Effector CD4-positive, alpha-beta T cell (primary cell): Measurements from ENCODE around the gene RAB40C.

Experiments used
- DNase-seq: peaks from one replicate; pipeline ENCODE4 v3.0.0-alpha.2; 2020

Gene RAB40C

DNA sequence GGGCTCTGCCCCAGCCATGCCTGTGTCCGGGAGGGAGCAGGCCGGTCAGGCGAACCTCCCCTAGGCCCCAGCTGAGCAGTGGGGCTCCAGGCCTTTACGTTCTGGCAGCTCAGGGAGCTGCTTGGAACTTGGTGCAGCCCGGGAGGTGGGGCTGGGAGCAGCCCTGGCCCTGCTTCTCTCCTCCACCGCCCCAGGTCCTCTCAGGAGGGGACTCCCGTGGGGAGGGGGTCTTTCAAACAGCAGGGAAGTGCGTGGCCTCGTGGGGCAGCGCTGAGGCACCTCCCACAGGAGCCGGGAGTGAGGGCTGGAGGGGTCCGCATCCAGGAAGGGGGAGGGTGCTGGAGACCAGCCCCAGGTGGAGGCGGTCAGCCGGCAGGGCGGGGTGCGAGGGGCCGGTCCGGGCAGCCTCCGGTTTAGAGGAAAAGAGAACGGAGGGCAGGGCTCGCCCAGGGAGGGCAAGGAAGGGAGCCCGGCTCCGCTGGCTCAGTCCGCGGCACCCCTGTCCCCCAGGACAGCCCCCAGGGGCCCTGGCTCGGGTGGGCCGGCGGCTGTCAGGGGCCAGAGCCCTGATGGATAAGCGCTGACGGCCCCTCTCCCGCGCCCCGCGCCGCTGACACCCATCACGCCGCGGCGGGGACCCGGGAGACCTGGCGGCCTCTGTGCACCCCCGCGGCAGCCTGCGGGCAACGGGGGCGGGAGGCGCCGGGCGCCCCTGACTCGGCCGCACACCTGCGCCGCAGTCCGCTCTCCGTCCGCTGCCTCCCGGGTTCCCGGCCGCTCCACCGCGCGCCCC lies 30.3 kb upstream of the RAB40C start:
- no peak for DNase-seq

DNA sequence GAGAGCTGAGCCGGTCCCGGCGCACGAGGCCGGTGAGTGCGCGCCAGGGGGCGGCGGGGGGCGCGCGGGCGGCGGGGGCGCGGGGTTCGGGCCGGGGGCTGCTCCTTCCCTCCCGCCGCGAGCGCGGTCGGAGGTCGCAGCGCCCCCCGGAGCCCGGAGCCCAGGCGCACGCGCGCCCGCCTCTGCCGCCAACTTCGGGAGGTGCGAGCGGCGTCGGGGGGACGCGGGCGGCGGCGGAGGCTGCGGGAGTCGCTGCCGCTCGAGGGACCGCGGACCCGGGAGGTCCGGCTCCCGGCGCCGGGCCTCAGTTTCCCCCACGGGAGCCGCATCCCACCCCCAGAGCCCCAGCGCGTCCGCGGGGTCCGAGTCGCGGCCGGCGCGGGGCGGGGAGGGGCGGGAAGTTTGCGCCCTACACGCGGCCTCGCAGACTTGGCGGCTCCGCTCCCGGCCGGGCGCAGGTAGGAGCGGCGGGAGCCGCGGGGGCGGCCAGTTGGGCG lies 29.6 kb upstream of the RAB40C start, which contains the start of gene PRR35:
TSS of gene PRR35 (plus strand) at position 191 of the 497 bp plus-strand sequence. CDS start 2,901 bp downstream, outside the sequence.
- no peak for DNase-seq

DNA sequence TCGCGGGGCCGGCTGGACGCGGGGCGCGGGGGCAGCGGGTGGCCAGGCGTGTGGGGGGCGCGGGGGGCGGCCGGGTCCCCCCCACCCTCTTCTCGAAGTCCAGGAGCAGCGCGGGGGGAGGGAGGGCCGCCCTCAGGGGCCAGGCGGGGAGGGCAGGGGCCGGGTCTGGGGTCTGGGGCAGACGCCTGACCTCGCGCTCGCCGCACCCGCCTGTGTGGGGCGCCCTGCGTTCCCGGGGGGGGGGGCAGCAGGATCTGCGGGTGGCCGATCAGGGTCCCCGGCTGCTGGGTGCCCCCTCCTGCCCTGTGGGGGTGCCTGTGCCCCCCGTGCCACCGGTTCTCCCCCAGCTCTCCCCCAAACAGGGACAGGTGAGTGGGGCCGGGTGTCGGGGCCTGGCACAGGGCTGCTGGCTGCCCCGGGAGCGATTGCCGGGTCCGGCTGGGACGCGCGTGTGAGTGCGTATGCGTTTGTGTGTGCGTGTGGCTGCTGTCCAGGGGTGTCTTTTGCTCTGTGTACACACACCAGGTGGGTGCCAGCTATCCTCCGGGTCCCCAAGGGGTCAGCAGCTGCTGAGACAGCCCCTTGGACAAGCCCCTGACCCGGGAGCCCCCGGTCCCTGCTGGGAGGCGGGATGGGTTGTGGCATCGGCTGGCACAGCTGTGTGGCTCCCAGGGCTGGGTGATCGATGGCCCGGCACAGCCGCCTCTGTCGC lies 29.0 kb upstream of the RAB40C start:
- no peak for DNase-seq

DNA sequence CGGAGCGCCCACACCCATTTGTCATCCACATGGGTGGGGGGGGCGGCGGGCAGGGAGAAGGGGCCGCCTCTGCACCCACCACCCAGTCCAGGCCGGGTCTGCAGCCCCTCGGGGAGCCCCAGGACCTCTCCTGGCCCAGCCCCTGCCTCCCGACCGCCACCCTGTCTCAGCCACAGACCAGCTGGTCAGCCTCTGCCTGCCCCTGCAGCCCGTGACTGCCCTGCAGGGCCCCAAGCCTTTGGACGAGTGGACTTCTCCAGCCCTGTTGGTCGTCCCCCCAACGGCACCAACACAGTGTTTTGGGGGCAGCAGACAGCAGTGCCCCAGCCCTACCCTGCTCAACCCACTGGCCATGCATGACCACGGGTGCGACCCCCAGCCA lies 28.5 kb upstream of the RAB40C start:
- no peak for DNase-seq

DNA sequence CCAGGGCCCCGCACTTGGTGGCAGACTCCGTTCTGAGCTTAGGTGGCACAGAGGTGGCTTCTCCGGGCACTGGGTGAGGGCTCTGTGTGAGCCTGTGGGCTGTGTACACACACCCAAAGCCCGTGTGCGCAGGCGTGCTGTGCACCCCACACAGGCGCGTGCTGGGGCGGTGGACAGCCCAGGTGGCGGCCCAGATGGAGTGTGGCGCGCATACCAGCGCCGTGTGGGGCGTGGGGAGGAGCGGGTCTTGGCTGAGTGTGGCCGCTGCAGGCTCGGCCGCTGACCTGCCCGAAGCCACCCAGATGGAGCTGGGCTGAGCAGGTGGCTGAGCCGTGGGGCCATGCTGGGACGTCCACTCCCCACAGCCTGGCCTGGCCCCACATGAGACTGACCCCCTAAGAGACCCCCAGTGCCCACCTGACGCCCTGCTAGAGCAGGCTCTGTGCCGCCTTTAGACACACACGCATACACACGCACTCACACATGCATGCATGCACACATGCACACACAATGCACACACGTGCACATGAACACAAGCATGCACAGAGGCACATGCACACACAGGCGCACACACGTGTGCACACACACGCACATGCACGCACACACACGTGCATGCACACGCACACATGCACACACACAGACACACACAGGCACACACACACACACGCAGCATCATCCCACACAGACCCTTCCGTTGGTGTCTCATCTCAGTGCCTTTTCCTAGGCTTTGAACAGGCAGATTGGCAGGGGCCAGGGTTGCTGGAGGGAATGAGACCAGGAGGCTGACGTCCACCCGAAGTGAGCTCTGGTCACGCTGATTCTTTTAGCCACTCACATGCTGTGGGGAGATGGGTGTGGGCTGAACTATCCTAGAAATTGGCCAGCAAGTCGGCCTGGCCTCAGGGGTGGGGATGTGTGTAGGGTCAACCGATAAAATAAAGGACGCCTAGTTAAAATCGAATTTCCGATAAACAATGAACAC lies 27.6 kb upstream of the RAB40C start:
- DNase-seq: no peak

DNA sequence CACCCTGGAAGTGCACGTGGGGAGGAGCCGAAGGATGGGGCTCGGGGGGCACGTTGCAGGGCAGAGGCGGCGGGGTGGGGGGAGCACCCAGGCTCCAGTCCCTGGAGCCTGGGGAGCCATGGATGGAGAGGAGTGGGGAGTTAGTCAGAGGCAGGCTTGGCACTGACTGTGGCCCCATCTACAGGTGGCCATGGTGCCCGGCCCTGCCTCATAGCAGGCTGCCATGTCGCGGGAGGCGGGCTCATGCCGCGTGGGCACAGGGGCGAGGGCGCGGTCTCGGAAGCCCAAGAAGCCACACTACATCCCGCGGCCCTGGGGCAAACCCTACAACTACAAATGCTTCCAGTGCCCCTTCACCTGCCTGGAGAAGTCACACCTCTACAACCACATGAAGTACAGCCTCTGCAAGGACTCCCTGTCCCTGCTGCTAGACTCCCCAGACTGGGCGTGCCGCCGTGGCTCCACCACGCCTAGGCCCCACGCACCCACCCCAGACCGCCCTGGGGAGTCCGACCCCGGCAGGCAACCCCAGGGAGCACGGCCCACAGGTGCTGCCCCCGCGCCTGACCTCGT lies 26.7 kb upstream of the RAB40C start:
- no peak for DNase-seq

DNA sequence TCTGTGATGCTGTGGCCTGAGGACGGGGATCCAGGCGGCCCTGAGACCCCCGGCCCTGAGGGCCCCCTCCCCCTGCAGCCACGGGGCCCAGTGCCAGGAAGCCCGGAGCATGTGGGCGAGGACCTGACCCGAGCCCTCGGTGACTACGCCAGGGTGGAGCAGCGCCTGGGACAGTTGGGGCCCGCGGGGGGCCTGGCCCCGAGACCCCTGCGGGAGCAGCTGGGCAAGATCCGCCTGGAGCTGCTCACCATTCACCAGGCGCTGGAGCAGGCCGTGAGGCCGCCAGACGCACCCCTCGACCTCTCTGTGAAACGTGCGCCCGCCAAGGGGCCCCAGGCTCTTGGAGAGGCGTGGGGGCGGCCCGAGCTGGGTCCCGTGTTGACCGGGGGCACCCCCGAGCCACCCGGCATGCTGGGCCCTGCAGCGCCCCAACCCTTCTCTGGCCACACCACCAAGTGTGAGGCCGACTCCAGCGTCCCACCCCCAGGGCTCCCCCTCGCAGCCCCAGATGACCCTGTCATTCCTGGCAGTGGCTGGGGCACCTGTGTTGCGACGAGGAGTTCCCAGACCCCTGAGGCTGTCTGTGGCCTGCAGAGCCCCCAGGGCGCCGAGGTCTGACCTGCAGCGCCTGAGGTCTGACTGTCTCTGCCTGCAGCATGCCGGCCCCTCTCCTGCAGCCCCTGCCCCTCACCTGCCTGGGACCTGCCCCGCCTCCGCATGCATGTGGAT lies 25.0 kb upstream of the RAB40C start:
- DNase-seq: no peak

DNA sequence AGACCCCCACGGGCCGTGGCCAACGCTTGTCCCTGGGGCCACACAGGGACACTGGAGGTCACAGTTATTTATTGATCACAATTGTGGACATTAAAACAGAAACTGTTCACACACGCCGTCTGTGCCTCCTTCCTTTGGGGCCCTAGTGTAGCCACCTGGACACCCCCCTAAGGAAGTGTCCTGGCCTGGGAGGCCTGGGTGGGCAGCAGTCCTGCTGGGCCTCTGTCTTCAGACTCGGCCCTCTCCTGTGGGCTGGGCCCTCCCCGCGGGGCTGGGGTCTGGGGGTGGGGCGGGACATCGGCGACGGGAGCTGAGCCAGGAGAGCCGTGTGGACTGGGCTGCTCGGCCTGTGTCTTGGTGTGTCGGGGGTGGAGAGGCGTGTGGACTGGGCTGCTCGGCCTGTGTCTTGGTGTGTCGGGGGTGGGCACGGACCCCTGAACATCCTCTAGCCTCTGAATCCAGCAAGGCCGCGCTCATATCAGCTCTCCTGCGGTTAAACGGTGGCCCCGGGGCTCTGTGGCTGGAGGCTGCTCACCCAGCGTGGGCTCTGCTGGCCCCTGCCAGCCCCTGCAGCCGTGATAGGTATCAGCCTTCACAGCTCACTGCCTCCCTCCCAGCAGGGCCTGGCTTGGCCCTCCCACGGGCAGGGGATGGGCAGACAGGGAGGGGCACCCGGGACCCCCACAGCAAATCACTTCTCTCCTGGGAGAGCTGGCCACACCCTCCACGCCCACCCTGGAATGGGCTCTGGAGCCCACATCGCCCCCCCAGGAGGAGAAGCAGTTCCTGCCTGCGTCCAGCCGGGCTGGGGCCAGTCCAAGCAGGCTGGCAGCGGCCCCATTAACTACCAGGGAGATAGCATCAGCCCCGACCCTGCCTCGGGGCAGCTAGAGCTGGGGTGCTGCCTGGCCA lies 24.2 kb upstream of the RAB40C start:
- no peak for DNase-seq

DNA sequence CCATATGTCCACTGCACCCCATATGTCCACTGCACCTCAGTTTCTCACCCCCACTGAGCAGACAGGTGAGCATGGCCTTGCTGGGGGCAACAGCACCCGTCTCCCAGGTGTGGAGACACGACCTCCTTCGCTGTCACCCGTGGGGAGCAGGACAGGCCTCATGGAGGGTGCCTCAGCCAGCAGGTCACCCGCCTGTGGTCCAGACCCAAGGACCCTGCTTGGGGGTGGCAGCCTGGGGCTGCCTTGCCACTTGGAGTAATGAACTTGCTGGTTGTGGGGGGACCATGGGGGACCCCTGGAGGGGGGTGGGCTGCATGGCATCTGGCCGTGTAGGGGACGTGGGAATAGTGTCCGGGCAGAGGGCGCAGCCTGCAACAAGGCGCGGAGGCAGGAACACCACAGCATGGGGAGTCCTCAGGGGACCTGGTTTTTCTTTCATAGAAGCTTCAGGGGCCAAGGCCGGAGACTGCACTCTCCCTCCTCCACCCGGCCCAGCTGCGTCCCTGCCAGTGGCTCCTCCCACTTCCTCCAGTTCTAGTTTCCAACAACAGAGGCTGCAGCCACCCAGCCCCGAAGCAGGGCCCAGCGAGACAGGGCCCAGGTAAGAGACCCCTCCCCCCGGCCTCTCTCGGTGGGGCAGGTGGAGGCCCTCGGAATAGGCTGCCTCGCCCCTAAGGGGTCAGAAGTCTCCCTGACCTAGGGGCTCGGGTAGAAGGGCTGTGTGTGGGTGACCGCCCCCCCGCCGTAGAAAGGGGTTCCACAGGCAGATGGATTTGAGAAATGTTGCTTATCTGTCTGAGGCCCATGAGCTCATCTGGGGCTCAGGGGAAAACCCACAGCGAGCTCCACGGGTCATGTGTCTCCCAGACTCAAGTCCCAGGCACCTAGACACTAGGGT lies 23.1 kb upstream of the RAB40C start, which contains the start of gene NHLRC4:
TSS of gene NHLRC4 (plus strand) at position 531 of the 898 bp plus-strand sequence. CDS start 1,043 bp downstream, outside the sequence.
- DNase-seq: peak; percentile 21

DNA sequence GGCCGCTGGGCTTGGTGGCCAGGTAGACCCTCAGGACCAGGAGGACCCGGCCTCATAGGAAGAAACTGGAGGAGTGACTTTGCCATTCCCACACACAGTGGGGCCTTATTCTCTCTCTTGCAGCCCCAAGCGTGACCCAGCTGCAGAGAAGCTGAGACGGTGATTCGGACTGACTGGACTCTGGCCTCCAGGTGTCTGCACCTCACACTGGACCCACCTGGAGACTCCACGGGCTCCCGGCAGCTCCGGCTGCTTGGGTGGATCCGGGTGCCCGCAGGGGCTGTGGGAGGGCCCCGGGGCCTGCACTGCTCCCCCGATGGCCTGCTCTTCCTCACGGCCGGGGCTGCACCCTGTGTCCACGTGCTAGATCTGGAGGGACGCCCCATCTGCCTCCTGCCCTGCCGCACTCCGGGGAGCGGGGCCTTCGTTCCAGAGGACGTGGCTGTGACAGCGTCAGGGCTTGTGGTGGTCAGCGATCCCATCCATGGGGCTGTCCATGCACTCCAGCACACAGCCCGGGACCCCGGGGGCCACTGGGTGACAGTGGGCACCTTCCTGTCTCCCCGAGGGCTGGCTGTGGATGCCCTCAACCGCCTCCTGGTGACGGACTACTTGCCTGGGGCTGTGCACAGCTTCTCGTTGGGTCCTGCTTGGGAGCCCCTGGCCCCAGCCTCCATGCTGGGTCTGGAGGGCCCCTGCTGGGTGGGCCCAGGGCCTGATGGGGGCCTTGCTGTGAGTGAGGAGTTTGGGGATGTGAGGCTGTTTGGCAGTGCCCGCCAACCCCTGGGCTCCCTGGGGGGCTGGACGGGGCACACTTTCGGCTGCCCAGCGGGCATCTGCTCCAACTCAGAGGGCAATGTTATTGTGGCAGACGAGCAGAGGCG lies 22.3 kb upstream of the RAB40C start:
- no peak for DNase-seq

DNA sequence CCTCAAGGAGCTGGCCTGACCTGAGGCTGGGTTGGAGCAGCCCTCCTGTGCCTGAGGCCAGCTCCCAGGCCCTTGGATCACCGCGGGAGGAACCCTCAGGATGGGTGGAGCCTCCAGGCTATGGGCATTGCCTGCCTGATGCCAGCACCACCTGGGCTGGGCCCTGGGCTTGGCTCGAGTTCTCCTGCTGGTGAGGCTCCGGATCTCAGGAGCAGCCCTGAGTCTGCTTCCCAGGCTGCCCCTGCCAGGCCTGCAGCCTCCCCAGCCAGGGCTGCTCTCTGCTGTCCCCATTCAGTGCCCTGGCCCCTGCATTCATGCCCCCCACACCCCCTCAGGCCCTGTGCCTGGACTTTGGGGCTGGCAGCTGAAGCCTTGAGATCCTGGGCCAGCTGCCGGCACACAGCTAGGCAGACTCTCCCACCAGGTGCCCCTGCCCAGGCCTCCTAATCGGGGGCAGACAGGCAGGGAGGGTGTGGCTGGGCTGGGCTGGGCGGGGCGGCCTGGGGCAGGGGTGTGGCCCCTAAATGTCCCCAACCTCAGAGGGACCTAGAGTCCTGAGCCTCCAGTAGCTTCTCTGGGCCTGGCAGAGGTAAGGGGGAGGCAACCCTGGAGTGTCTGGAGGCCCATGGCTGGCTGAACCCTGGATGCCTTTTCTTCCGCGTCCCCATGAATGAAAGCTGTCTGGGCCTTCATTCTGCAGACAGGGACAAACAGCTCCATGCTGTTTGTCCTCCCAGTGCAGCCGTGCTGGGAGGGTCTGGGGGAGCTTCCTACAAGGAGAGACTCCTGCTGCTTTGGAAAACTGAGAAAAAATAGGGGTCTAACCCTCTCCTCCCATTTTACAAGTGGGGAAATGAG lies 21.2 kb upstream of the RAB40C start:
- no peak for DNase-seq

DNA sequence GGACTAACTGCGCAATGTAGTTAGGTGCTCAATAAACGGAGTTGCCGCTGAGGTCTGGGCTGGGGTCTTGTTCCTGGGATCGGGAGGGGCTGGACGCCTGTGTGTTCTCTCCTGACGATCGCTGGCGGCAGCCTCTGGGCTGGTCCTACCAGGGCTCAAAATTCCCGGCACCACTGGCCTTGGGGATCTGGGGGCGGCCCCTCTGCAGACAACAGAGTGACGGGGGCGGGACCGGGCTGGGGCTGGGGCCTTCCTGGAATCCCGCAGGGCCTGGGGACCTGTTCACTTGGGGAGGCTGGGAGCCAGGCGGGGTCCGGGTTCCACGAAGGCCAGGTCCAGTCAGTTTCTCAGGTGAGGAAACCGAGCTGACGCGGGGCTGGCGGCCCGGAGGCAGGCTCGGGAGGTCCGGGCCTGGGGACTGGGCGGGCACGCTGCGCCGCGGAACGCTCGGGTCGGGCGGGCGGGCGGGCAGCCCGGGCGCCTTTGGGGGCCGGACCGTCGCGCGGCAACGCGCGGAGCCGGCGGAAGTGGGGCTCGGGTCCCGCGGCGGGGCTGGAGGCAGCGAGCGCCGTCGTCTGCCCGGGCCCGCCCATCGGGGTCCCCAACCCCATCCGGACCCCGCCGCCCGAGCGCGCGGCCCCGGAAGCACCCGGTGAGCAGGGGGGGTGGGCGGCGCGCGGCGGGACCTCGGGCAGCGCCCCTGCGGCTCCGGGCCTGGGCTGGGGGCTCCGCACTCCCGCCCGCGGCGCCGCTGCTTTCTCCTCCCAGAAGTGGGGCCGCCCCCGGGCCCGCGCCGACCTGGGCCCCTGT lies 20.2 kb upstream of the RAB40C start, which contains the start of gene PIGQ:
TSS of gene PIGQ (plus strand) at position 524 of the 810 bp plus-strand sequence. CDS start 4,107 bp downstream, outside the sequence.
- DNase-seq: peak; percentile 51

DNA sequence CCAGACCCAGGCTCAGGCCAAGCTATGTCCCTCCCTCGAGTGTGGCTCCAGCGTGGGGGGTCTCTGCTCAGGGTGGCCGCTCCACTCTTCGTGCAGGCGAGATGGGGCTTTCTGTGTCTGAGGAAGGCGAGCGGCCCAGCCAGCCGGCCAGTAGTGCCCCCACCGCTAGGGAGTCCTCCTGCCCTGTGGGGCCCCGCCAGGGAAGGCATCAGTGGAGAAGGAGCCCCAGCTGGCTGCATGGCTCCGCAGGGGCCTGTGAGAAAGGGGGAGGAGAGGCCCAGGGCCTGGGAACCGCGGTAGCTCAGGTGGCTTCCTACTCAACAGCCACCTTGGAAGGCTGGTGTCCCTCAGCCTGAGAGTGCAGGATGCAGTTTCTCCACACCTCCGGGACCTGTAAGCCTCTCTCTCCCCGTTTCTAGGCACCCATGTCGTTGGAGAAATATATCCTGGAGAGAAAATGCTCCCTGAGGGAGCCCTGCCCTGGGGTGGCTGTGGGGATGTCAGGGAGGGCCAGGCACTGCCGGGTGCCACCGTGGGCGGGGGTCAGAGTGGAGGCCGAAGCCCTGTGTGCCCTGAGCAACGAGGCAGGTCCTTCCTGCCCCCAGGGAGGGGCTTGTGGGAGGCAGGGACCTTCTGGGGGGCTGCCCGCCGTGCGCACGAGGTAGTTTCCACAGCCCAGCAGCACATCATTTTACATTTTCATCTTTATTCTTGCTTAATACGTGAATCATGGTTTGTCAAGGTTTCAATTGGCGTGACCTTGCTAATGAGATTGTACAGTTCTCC lies 16.8 kb upstream of the RAB40C start:
- no peak for DNase-seq

DNA sequence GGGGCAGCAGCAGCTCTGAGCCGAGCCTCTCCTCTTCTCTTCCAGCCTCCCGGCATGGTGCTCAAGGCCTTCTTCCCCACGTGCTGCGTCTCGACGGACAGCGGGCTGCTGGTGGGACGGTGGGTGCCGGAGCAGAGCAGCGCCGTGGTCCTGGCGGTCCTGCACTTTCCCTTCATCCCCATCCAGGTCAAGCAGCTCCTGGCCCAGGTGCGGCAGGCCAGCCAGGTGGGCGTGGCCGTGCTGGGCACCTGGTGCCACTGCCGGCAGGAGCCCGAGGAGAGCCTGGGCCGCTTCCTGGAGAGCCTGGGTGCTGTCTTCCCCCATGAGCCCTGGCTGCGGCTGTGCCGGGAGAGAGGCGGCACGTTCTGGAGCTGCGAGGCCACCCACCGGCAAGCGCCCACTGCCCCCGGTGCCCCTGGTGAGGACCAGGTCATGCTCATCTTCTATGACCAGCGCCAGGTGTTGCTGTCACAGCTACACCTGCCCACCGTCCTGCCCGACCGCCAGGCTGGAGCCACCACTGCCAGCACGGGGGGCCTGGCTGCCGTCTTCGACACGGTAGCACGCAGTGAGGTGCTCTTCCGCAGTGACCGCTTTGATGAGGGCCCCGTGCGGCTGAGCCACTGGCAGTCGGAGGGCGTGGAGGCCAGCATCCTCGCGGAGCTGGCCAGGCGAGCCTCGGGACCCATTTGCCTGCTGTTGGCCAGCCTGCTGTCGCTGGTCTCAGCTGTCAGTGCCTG lies 15.7 kb upstream of the RAB40C start:
- DNase-seq: no peak
